Tibial nerve (tissue), 3 donors: ENCODE data around the gene CAMK2G.

ENCODE experiments used
- POLR2A ChIP-seq, 2 donors: fragments of 450-650 bp; IDR thresholded peaks; one replicate each; pipeline ENCODE4 v1.6.1; 2017; ENCODE audit warnings: antibody characterized with exemption in 2 of 2, mild to moderate bottlenecking in 2 of 2, moderate library complexity in 2 of 2
- TF ChIP-seq, protein P1 (sequence below), 5 experiments: fragments of 200-600 bp in 3 of 5; fragments of 450-650 bp in 2 of 5; sonication (generic) in 3 of 5; IDR thresholded peaks; one replicate each; pipeline ENCODE4 v1.5.1; 2016 to 2019; ENCODE audit warnings: antibody characterized with exemption in 5 of 5, mild to moderate bottlenecking in 3 of 5, moderate library complexity in 2 of 5

DNA sequence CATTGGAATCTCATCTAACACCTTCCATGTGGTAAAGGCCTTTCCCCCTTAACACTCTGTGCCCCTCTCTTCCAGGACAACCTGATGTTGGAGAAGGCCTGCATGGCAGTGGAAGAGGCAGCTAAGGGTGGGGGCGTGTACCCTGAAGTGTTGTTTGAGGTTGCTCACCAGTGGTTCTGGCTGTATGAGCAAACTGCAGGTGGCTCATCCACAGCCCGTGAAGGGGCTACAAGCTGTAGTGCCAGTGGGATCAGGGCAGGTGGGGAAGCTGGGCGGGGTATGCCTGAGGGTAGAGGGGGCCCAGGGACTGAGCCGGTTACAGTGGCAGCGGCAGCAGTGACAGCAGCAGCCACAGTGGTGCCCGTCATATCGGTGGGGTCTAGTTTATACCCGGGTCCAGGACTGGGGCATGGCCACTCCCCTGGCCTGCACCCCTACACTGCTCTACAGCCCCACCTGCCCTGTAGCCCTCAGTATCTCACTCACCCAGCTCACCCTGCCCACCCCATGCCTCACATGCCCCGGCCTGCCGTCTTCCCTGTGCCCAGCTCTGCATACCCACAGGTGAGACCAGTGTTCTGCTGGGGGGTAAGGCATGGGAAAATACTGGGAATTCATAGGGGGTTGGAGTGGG, 75.3 kb downstream of the CAMK2G start:
- no peak for TF ChIP-seq POLR2A (IDR thresholded peaks at IDR 0.05)
- TF ChIP-seq, protein P1, sequence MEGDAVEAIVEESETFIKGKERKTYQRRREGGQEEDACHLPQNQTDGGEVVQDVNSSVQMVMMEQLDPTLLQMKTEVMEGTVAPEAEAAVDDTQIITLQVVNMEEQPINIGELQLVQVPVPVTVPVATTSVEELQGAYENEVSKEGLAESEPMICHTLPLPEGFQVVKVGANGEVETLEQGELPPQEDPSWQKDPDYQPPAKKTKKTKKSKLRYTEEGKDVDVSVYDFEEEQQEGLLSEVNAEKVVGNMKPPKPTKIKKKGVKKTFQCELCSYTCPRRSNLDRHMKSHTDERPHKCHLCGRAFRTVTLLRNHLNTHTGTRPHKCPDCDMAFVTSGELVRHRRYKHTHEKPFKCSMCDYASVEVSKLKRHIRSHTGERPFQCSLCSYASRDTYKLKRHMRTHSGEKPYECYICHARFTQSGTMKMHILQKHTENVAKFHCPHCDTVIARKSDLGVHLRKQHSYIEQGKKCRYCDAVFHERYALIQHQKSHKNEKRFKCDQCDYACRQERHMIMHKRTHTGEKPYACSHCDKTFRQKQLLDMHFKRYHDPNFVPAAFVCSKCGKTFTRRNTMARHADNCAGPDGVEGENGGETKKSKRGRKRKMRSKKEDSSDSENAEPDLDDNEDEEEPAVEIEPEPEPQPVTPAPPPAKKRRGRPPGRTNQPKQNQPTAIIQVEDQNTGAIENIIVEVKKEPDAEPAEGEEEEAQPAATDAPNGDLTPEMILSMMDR (IDR thresholded peaks at IDR 0.05): no peak
